ENCODE results near the gene STT3A.

Gene STT3A

GRCh38 chr11:125649465-125650166 is 57.0 kb downstream of the STT3A start:
- DNase-seq (ENCODE audit: low read depth, low spot score), result no peak
- no peak overlapping the region for H3K4me3 ChIP-seq
- H3K9me3 ChIP-seq (ENCODE audit: low read depth, low read length), result no peaks in the 10 kb centered on the region
- TF ChIP-seq EZH2 (IDR thresholded peaks at IDR 0.05) (no peak), POLR2AphosphoS5 (IDR thresholded peaks at IDR 0.05; ENCODE audit: borderline replicate concordance, low read depth, low read length) (no peak), FOXP2 (optimal IDR thresholded peaks at IDR 0.05; ENCODE audit: control extremely low read depth, extremely low read length, insufficient read depth) (no peak)
- H3K36me3 ChIP-seq (ENCODE audit: insufficient read depth, low read length), result peaks cover 80% of the 10 kb centered on the region
- no peak overlapping the region for H3K27ac ChIP-seq
- H3K9ac ChIP-seq (ENCODE audit: insufficient read length), result no peak overlapping the region

GRCh38 chr11:125662689-125663088 is 70.0 kb downstream of the STT3A start:
- DNase-seq (ENCODE audit: low read depth, low spot score), result no peak
- Histone ChIP-seq H3K36me3 (ENCODE audit: insufficient read depth, low read length) (peaks cover 77% of the 10 kb centered on the region), H3K4me3 (no peak overlapping the region), H3K9me3 (ENCODE audit: low read depth, low read length) (peaks cover 6% of the 10 kb centered on the region; the same call in 1 of the 2 replicates), H3K27ac (no peak overlapping the region), H3K9ac (ENCODE audit: insufficient read length) (no peak overlapping the region)
- TF ChIP-seq FOXP2 (optimal IDR thresholded peaks at IDR 0.05; ENCODE audit: control extremely low read depth, extremely low read length, insufficient read depth) (no peak), POLR2AphosphoS5 (IDR thresholded peaks at IDR 0.05; ENCODE audit: borderline replicate concordance, low read depth, low read length) (no peak), EZH2 (IDR thresholded peaks at IDR 0.05) (no peak)

DNA sequence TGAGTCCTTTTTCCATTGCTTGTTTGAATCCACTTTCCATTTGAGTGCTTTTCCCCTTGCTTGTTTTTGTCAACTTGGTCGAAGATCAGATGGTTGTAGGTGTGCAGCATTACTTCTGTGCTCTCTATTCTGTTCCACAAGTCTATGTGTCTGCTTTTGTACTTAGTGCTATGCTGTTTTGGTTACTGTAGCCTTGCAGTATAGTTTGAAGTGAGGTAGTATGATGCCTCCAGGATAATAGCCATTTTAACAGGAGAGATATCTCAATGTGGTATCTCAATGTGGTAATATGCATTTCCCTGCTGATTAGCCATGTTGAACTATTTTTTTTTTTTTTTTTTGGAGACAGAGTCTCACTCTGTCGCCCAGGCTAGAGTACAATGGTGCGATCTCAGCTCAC is 71.3 kb downstream of the STT3A start:
- DNase-seq (ENCODE audit: low read depth, low spot score), result no peak
- Histone ChIP-seq H3K36me3 (ENCODE audit: insufficient read depth, low read length) (peaks cover 68% of the 10 kb centered on the region), H3K27ac (no peak overlapping the region), H3K9me3 (ENCODE audit: low read depth, low read length) (peaks cover 6% of the 10 kb centered on the region; the same call in 1 of the 2 replicates), H3K4me3 (no peak overlapping the region), H3K9ac (ENCODE audit: insufficient read length) (no peak overlapping the region)
- TF ChIP-seq POLR2AphosphoS5 (IDR thresholded peaks at IDR 0.05; ENCODE audit: borderline replicate concordance, low read depth, low read length) (no peak), EZH2 (IDR thresholded peaks at IDR 0.05) (no peak), FOXP2 (optimal IDR thresholded peaks at IDR 0.05; ENCODE audit: control extremely low read depth, extremely low read length, insufficient read depth) (no peak)

- peaks cover 49% of the 10 kb centered on the region for H3K36me3 ChIP-seq (ENCODE audit: insufficient read depth, low read length)
- H3K4me3 ChIP-seq, result no peak overlapping the region
- H3K9ac ChIP-seq (ENCODE audit: insufficient read length), result no peak overlapping the region
- DNase-seq (ENCODE audit: low read depth, low spot score), result no peak
- TF ChIP-seq POLR2AphosphoS5 (IDR thresholded peaks at IDR 0.05; ENCODE audit: borderline replicate concordance, low read depth, low read length) (no peak), FOXP2 (optimal IDR thresholded peaks at IDR 0.05; ENCODE audit: control extremely low read depth, extremely low read length, insufficient read depth) (no peak), EZH2 (IDR thresholded peaks at IDR 0.05) (no peak)
- peaks cover 6% of the 10 kb centered on the region; the same call in 1 of the 2 replicates for H3K9me3 ChIP-seq (ENCODE audit: low read depth, low read length)
- H3K27ac ChIP-seq, result no peak overlapping the region
These were observed 74.5 kb downstream of the STT3A start for GRCh38 chr11:125667151-125667550.

GRCh38 chr11:125670172-125670571 is 77.5 kb downstream of the STT3A start:
- no peak for TF ChIP-seq EZH2 (IDR thresholded peaks at IDR 0.05)
- TF ChIP-seq FOXP2 (optimal IDR thresholded peaks at IDR 0.05; ENCODE audit: control extremely low read depth, extremely low read length, insufficient read depth), result no peak
- TF ChIP-seq POLR2AphosphoS5 (IDR thresholded peaks at IDR 0.05; ENCODE audit: borderline replicate concordance, low read depth, low read length), result no peak
- no peak for DNase-seq (ENCODE audit: low read depth, low spot score)
- peaks cover 21% of the 10 kb centered on the region for H3K36me3 ChIP-seq (ENCODE audit: insufficient read depth, low read length)
- no peaks in the 10 kb centered on the region for H3K9me3 ChIP-seq (ENCODE audit: low read depth, low read length)
- no peak overlapping the region for H3K27ac ChIP-seq
- H3K9ac ChIP-seq (ENCODE audit: insufficient read length), result no peak overlapping the region
- no peak overlapping the region for H3K4me3 ChIP-seq

- DNase-seq (ENCODE audit: low read depth, low spot score), result no peak
- Histone ChIP-seq H3K9ac (ENCODE audit: insufficient read length) (no peak overlapping the region), H3K36me3 (ENCODE audit: insufficient read depth, low read length) (peaks cover 19% of the 10 kb centered on the region), H3K4me3 (no peak overlapping the region), H3K27ac (no peak overlapping the region), H3K9me3 (ENCODE audit: low read depth, low read length) (no peaks in the 10 kb centered on the region)
- TF ChIP-seq POLR2AphosphoS5 (IDR thresholded peaks at IDR 0.05; ENCODE audit: borderline replicate concordance, low read depth, low read length) (no peak), FOXP2 (optimal IDR thresholded peaks at IDR 0.05; ENCODE audit: control extremely low read depth, extremely low read length, insufficient read depth) (no peak), EZH2 (IDR thresholded peaks at IDR 0.05) (no peak)
These were observed 78.9 kb downstream of the STT3A start for GRCh38 chr11:125671561-125671960.

All from SK-N-MC (cell line).